Naive thymus-derived CD8-positive, alpha-beta T cell (primary cell): ENCODE results near the gene ASAP2. TPM values are rescaled to one million over a fixed set of nuclear protein-coding genes. Genes with fewer than 3 reads are reported as not detected.

ENCODE experiments used
- ATAC-seq, 2 donors: fragments of 150-1000 bp; cut with Tn5 transposase in 1 of 2; sonication (Bioruptor Pico), chemical (Tn5 transposase) in 1 of 2; 1 replicate in 1 of 2; 2 replicates in 1 of 2; pipeline ENCODE4 v1.10.0; 2021; ENCODE audit warnings: mild to moderate bottlenecking in 2 of 2, moderate library complexity in 2 of 2
- POLR2A ChIA-PET: fragments of 350-600 bp; sonication (Branson Sonifier 250); formaldehyde crosslinking; loops from one replicate; lab custom pipeline; 2021; ENCODE audit warnings: antibody characterized with exemption; lab: Charles Lee
- DNase-seq, 10 donors: peaks; one replicate each; pipeline versions ENCODE4 v3.0.0 to v3.0.0-alpha.2; 2020 to 2022
- H3K27ac Mint-ChIP-seq, 10 donors: one replicate each; pipeline ENCODE4 v1.8.0; 2020 to 2022; ENCODE audit warnings: mild to moderate bottlenecking in 10 of 10, mixed read lengths in 10 of 10, moderate library complexity in 4 of 10, inconsistent platforms in 1 of 10
- H3K27me3 Mint-ChIP-seq, 5 donors: one replicate each; pipeline ENCODE4 v1.8.0; 2021 to 2022; ENCODE audit warnings: mixed read lengths in 5 of 5
- H3K36me3 Mint-ChIP-seq, 3 donors: one replicate each; pipeline ENCODE4 v1.8.0; 2020 to 2022; ENCODE audit warnings: mixed read lengths in 3 of 3, mild to moderate bottlenecking in 2 of 3, inconsistent platforms in 1 of 3
- H3K4me1 Mint-ChIP-seq, 4 donors: one replicate each; pipeline ENCODE4 v1.8.0; 2021 to 2022; ENCODE audit warnings: mixed read lengths in 4 of 4
- H3K4me3 Mint-ChIP-seq, 10 donors: one replicate each; pipeline ENCODE4 v1.8.0; 2020 to 2022; ENCODE audit warnings: mild to moderate bottlenecking in 10 of 10, mixed read lengths in 10 of 10, moderate library complexity in 6 of 10, inconsistent platforms in 1 of 10
- H3K9me3 Mint-ChIP-seq, 9 donors: one replicate each; pipeline ENCODE4 v1.8.0; 2020 to 2022; ENCODE audit warnings: mixed read lengths in 9 of 9, mild to moderate bottlenecking in 3 of 9, inconsistent platforms in 1 of 9, moderate library complexity in 1 of 9
- polyA plus RNA-seq, 3 donors: library from polyadenylated mRNA; unstranded; fragments of 300-500 nt; fragmentation: Illumina TruSeq; gene quantifications; one replicate each; pipeline ENCODE4 v1.2.3, GENCODE V29; 2021
- total RNA-seq, 8 experiments: library from RNA in 2 of 8; stranded (reverse) in 2 of 8; gene quantifications; one replicate each; pipeline ENCODE4 v1.2.3 and lab custom pipeline; 2021 to 2026

The ASAP2 gene
- total and polyA plus RNA-seq, 5 experiments from 2014 or later, result not detected

DNA sequence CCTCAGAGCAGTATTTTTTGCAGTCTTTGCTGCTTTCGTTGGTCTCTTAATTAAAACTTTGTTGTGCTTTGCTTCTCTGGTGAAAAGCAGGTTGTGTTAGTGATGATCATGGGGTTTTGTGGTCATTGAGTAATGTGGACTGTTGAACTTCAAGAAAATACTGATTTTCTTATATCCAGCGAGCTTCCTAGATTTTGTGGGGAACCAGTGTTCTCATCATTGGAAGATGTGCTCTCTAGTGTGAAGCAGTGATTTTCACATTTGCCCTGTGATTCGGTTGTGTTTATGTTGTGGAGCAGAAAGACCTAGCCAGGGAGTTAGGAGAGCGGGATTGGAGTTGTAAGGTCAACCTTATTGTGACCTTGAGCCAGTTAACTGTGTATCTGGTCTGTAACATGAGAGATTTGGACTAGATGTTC is 12.4 kb downstream of the ASAP2 start:
- POLR2A ChIA-PET, result no interaction called here
- H3K4me1 Mint-ChIP-seq, result peaks cover 0 to 3% (median 0%) of the 10 kb centered on the region in 4 donors
- H3K4me3 Mint-ChIP-seq, result no peak overlapping the region
- peaks cover 0 to 3% (median 0%) of the 10 kb centered on the region in 3 donors for H3K36me3 Mint-ChIP-seq
- H3K27ac Mint-ChIP-seq, result no peak overlapping the region
- peaks cover 0 to 6% (median 0%) of the 10 kb centered on the region in 9 donors for H3K9me3 Mint-ChIP-seq
- peaks cover 7 to 17% (median 7%) of the 10 kb centered on the region in 5 donors for H3K27me3 Mint-ChIP-seq
- DNase-seq (no peak), ATAC-seq (no peak)

DNA sequence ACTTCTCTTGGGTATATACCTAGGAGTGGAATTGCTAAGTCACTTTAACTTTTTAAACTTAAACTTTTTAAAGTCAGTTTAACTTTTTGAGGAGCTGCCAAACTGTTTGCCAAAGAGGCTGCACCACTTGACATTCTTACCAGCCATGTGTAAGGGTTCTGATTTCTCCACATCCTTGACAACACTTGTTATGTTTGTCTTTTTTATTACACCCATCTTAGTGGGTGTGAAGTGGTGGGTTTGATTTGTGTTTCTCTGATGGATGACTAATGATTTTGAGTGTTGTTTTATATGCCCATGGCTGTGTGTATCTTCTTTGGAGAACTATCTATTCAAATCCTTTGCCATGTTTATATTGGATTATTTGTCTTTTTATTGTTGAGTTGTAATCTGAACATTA is 13.6 kb downstream of the ASAP2 start:
- peaks cover 0 to 3% (median 0%) of the 10 kb centered on the region in 4 donors for H3K4me1 Mint-ChIP-seq
- H3K4me3 Mint-ChIP-seq, result no peak overlapping the region
- DNase-seq (no peak), ATAC-seq (no peak)
- H3K27me3 Mint-ChIP-seq, result peaks cover 7 to 27% (median 11%) of the 10 kb centered on the region in 5 donors
- peaks cover 0 to 3% (median 0%) of the 10 kb centered on the region in 3 donors for H3K36me3 Mint-ChIP-seq
- POLR2A ChIA-PET, result no interaction called here
- H3K27ac Mint-ChIP-seq, result no peak overlapping the region
- H3K9me3 Mint-ChIP-seq, result peaks cover 0 to 6% (median 0%) of the 10 kb centered on the region in 9 donors

- Mint-ChIP-seq H3K27ac (no peak overlapping the region), H3K27me3 (peaks cover 6 to 34% (median 13%) of the 10 kb centered on the region in 5 donors), H3K36me3 (peaks cover 0 to 3% (median 0%) of the 10 kb centered on the region in 3 donors), H3K4me1 (no peaks in the 10 kb centered on the region), H3K9me3 (peaks cover 0 to 6% (median 0%) of the 10 kb centered on the region in 9 donors), H3K4me3 (no peak overlapping the region)
- ATAC-seq (no peak), DNase-seq (no peak)
- POLR2A ChIA-PET, result interaction anchor here (0.7 kb wide), 1 partner anchor 8 kb away, joined by 3 read pairs; no protein-coding TSS in a partner anchor
These were observed 14.6 kb downstream of the ASAP2 start for GRCh38 chr2:9221223-9221622.

GRCh38 chr2:9222239-9222892 is 15.8 kb downstream of the ASAP2 start:
- H3K36me3 Mint-ChIP-seq, result peaks cover 0 to 3% (median 0%) of the 10 kb centered on the region in 3 donors
- no peak overlapping the region for H3K4me3 Mint-ChIP-seq
- no peak overlapping the region for H3K27ac Mint-ChIP-seq
- ATAC-seq (no peak), DNase-seq (no peak)
- no peaks in the 10 kb centered on the region for H3K4me1 Mint-ChIP-seq
- POLR2A ChIA-PET, result no interaction called here
- peaks cover 0 to 6% (median 0%) of the 10 kb centered on the region in 9 donors for H3K9me3 Mint-ChIP-seq
- H3K27me3 Mint-ChIP-seq, result peaks cover 6 to 42% (median 13%) of the 10 kb centered on the region in 5 donors

GRCh38 chr2:9222893-9223287 is 16.3 kb downstream of the ASAP2 start:
- Mint-ChIP-seq H3K4me3 (no peak overlapping the region), H3K9me3 (peaks cover 0 to 6% (median 0%) of the 10 kb centered on the region in 9 donors), H3K4me1 (no peaks in the 10 kb centered on the region), H3K27me3 (peaks cover 5 to 40% (median 12%) of the 10 kb centered on the region in 5 donors), H3K27ac (no peak overlapping the region), H3K36me3 (peaks cover 0 to 3% (median 0%) of the 10 kb centered on the region in 3 donors)
- DNase-seq (no peak), ATAC-seq (no peak)
- POLR2A ChIA-PET, result no interaction called here

- peaks cover 0 to 2% (median 0%) of the 10 kb centered on the region in 3 donors for H3K36me3 Mint-ChIP-seq
- DNase-seq (no peak), ATAC-seq (no peak)
- H3K4me3 Mint-ChIP-seq, result no peak overlapping the region
- H3K4me1 Mint-ChIP-seq, result no peaks in the 10 kb centered on the region
- peaks cover 0 to 5% (median 0%) of the 10 kb centered on the region in 9 donors for H3K9me3 Mint-ChIP-seq
- POLR2A ChIA-PET, result no interaction called here
- peaks cover 8 to 46% (median 19%) of the 10 kb centered on the region in 5 donors for H3K27me3 Mint-ChIP-seq
- no peak overlapping the region for H3K27ac Mint-ChIP-seq
These were observed 19.2 kb downstream of the ASAP2 start for GRCh38 chr2:9225806-9226205.

GRCh38 chr2:9226458-9227380 is 20.1 kb downstream of the ASAP2 start:
- DNase-seq, result no peak
- Mint-ChIP-seq H3K36me3 (no peaks in the 10 kb centered on the region), H3K4me1 (peaks cover 0 to 3% (median 0%) of the 10 kb centered on the region in 4 donors), H3K27ac (no peak overlapping the region), H3K27me3 (peaks cover 8 to 53% (median 22%) of the 10 kb centered on the region in 5 donors), H3K9me3 (no peaks in the 10 kb centered on the region), H3K4me3 (no peak overlapping the region)
- POLR2A ChIA-PET, result no interaction called here
- no peak for ATAC-seq

- H3K4me3 Mint-ChIP-seq, result no peak overlapping the region
- H3K27me3 Mint-ChIP-seq, result peaks cover 10 to 66% (median 31%) of the 10 kb centered on the region in 5 donors
- no peak for ATAC-seq
- peaks cover 0 to 3% (median 0%) of the 10 kb centered on the region in 4 donors for H3K4me1 Mint-ChIP-seq
- no peak for DNase-seq
- POLR2A ChIA-PET, result no interaction called here
- H3K36me3 Mint-ChIP-seq, result no peaks in the 10 kb centered on the region
- H3K9me3 Mint-ChIP-seq, result no peaks in the 10 kb centered on the region
- no peak overlapping the region for H3K27ac Mint-ChIP-seq
These were observed 21.6 kb downstream of the ASAP2 start for GRCh38 chr2:9228088-9228751.

GRCh38 chr2:9228781-9229469 is 22.3 kb downstream of the ASAP2 start:
- Mint-ChIP-seq H3K36me3 (no peaks in the 10 kb centered on the region), H3K27ac (no peak overlapping the region), H3K27me3 (peaks cover 10 to 65% (median 31%) of the 10 kb centered on the region in 5 donors), H3K4me1 (peaks cover 0 to 3% (median 0%) of the 10 kb centered on the region in 4 donors), H3K4me3 (no peak overlapping the region), H3K9me3 (no peaks in the 10 kb centered on the region)
- no peak for DNase-seq
- ATAC-seq, result no peak
- POLR2A ChIA-PET, result no interaction called here

DNA sequence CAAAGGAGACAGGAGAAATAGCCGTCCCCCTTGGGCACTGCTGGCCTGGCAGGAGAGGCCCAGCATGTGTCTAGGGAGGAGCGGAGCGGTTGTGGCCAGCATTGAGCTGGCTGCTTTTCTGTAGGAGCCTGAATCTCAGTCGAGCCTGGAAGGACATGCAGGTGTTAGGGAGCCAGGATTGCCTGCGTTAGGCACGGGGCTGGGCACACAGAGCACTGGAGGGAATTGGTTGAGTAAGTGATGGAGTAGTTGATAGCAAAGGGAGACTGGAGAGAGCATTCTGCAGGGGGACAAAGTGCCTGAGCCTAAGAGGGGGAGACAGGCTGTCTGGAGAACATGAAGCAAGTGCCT is 22.8 kb downstream of the ASAP2 start:
- Mint-ChIP-seq H3K36me3 (no peaks in the 10 kb centered on the region), H3K27me3 (peaks cover 10 to 60% (median 31%) of the 10 kb centered on the region in 5 donors)

GRCh38 chr2:9230051-9230802 is 23.6 kb downstream of the ASAP2 start:
- peaks cover 10 to 52% (median 29%) of the 10 kb centered on the region in 5 donors for H3K27me3 Mint-ChIP-seq

More for the DNA sequence above, 22.8 kb downstream of the ASAP2 start:
- no peaks in the 10 kb centered on the region for H3K9me3 Mint-ChIP-seq
- POLR2A ChIA-PET, result no interaction called here
- H3K27ac Mint-ChIP-seq, result peak overlapping the region in 1 of 10 donors; percentile 65
- H3K4me3 Mint-ChIP-seq, result no peak overlapping the region
- ATAC-seq, result no peak
- peaks cover 0 to 3% (median 0%) of the 10 kb centered on the region in 4 donors for H3K4me1 Mint-ChIP-seq
- no peak for DNase-seq

More at GRCh38 chr2:9230051-9230802, 23.6 kb downstream of the ASAP2 start:
- H3K4me3 Mint-ChIP-seq, result no peak overlapping the region
- peaks cover 0 to 6% (median 0%) of the 10 kb centered on the region in 4 donors for H3K4me1 Mint-ChIP-seq
- POLR2A ChIA-PET, result no interaction called here
- ATAC-seq (no peak), DNase-seq (no peak)
- peak overlapping the region in 1 of 10 donors; percentile 74 for H3K27ac Mint-ChIP-seq
- no peaks in the 10 kb centered on the region for H3K36me3 Mint-ChIP-seq
- no peaks in the 10 kb centered on the region for H3K9me3 Mint-ChIP-seq
